Naive B cell (primary cell): Measurements from ENCODE around the gene VRTN. TPM values are rescaled to one million over a fixed set of nuclear protein-coding genes. Genes with fewer than 3 reads are reported as not detected.
A peak's percentile ranks its signal among the peaks of the same experiment; 100 is the strongest.

ENCODE experiments used
- ATAC-seq, 2 donors: fragments of 150-1000 bp; cut with Tn5 transposase; 2 replicates each; pipeline ENCODE4 v1.10.0; 2021; ENCODE audit warnings: low read depth in 2 of 2, mild to moderate bottlenecking in 2 of 2, moderate library complexity in 2 of 2
- DNase-seq: peaks from one replicate; pipeline ENCODE4 v3.0.0; 2022
- H3K27ac Mint-ChIP-seq, 6 donors: one replicate each; pipeline ENCODE4 v1.8.0; 2020 to 2022; ENCODE audit warnings: mild to moderate bottlenecking in 6 of 6, mixed read lengths in 6 of 6, moderate library complexity in 5 of 6, inconsistent platforms in 2 of 6
- H3K27me3 Mint-ChIP-seq, 3 donors: one replicate each; pipeline ENCODE4 v1.8.0; 2021 to 2022; ENCODE audit warnings: mixed read lengths in 3 of 3, mild to moderate bottlenecking in 1 of 3
- H3K36me3 Mint-ChIP-seq, 2 donors: one replicate each; pipeline ENCODE4 v1.8.0; 2020 to 2022; ENCODE audit warnings: mixed read lengths in 2 of 2, inconsistent platforms in 1 of 2, mild to moderate bottlenecking in 1 of 2
- H3K4me1 Mint-ChIP-seq, 3 donors: one replicate each; pipeline ENCODE4 v1.8.0; 2020 to 2022; ENCODE audit warnings: mixed read lengths in 3 of 3, inconsistent platforms in 1 of 3, mild to moderate bottlenecking in 1 of 3, moderate library complexity in 1 of 3
- H3K4me3 Mint-ChIP-seq, 8 donors: one replicate each; pipeline ENCODE4 v1.8.0; 2020 to 2022; ENCODE audit warnings: mild to moderate bottlenecking in 8 of 8, mixed read lengths in 8 of 8, moderate library complexity in 8 of 8, inconsistent platforms in 2 of 8
- H3K9me3 Mint-ChIP-seq, 7 donors: one replicate each; pipeline ENCODE4 v1.8.0; 2020 to 2022; ENCODE audit warnings: mixed read lengths in 7 of 7, mild to moderate bottlenecking in 5 of 7, inconsistent platforms in 2 of 7, moderate library complexity in 1 of 7
- polyA plus RNA-seq, 6 donors: library from polyadenylated mRNA; unstranded; fragments of 300-500 nt; fragmentation: Illumina TruSeq; gene quantifications; one replicate each; pipeline ENCODE4 v1.2.3, GENCODE V29; 2021; ENCODE audit warnings: low read depth in 6 of 6

VRTN gene
- polyA plus RNA-seq, result not detected

DNA sequence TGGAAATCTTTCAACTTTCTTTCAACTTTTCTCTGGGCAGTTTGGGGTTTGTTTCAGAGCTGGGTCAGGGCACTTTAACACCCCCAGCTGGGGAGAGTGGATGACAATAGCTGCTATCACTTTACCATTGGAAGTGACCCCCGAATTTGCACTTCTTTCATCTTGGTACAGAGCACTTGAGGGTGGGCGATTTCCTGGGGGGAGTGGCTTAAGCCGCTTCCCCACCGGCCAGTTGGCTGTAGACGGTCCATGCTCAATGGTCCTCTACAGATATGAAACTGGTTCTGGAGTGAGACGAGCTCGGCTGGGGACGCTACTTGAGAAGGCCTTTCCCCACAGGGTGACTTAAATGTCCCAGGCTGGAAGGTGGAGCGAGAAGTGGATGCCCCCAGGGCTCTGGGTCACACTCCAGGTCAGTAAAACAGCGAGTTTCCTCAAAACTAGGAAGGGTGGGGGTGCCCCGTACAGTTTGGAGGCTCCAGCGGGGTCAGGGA is at the start of gene VRTN:
Gene VRTN, plus strand, starts transcription at position 231 of the 494 bp plus-strand sequence. CDS start 8,313 bp downstream, outside the sequence.
- DNase-seq (no peak), ATAC-seq (no peak)
- peaks cover 9 to 26% (median 18%) of the 10 kb centered on the region in 3 donors for H3K27me3 Mint-ChIP-seq
- no peaks in the 10 kb centered on the region for H3K36me3 Mint-ChIP-seq
- no peaks in the 10 kb centered on the region for H3K4me1 Mint-ChIP-seq
- no peaks in the 10 kb centered on the region for H3K9me3 Mint-ChIP-seq
- peak within 1 kb of the TSS in 2 of 6 donors; percentile 49 to 68 for H3K27ac Mint-ChIP-seq
- no peak within 1 kb of the TSS for H3K4me3 Mint-ChIP-seq

- DNase-seq (no peak), ATAC-seq (no peak)
- peak overlapping the region in 1 of 6 donors; percentile 51 for H3K27ac Mint-ChIP-seq
- H3K36me3 Mint-ChIP-seq, result peaks cover 9 to 18% of the 10 kb centered on the region in 2 donors
- H3K4me3 Mint-ChIP-seq, result peak overlapping the region in 1 of 8 donors; percentile 70
- H3K9me3 Mint-ChIP-seq, result no peaks in the 10 kb centered on the region
- peaks cover 25 to 37% (median 32%) of the 10 kb centered on the region in 3 donors for H3K4me1 Mint-ChIP-seq
- H3K27me3 Mint-ChIP-seq, result no peaks in the 10 kb centered on the region
Observed at GRCh38 chr14:74299061-74299545, 49.2 kb upstream of the VRTN start.

- Mint-ChIP-seq H3K4me1 (peaks cover 21 to 37% (median 32%) of the 10 kb centered on the region in 3 donors), H3K36me3 (peaks cover 9 to 11% of the 10 kb centered on the region in 2 donors), H3K27me3 (no peaks in the 10 kb centered on the region), H3K9me3 (no peaks in the 10 kb centered on the region), H3K4me3 (peak overlapping the region; percentile 94 to 99 (median 97)), H3K27ac (peak overlapping the region; percentile 68 to 97 (median 94))
- ATAC-seq, result no peak
- no peak for DNase-seq
Observed at GRCh38 chr14:74301594-74302151, 46.6 kb upstream of the VRTN start.

- ATAC-seq, result peak; percentile 77
- Mint-ChIP-seq H3K9me3 (no peaks in the 10 kb centered on the region), H3K36me3 (peaks cover 9 to 11% of the 10 kb centered on the region in 2 donors), H3K4me3 (peak overlapping the region; percentile 94 to 99 (median 97)), H3K27me3 (no peaks in the 10 kb centered on the region), H3K27ac (peak overlapping the region; percentile 68 to 97 (median 94)), H3K4me1 (peaks cover 21 to 37% (median 32%) of the 10 kb centered on the region in 3 donors)
- DNase-seq, result peak; percentile 59
Observed at GRCh38 chr14:74302152-74302628, 46.1 kb upstream of the VRTN start.

GRCh38 chr14:74302634-74303569 is 45.4 kb upstream of the VRTN start, which contains the start of gene ABCD4:
ABCD4 (minus strand) TSS chr14:74302934; CDS start chr14:74302912, 22 bp downstream.
- DNase-seq (peak; percentile 84), ATAC-seq (peak; percentile 86 to 94)
- peaks cover 9 to 11% of the 10 kb centered on the region in 2 donors for H3K36me3 Mint-ChIP-seq
- H3K27ac Mint-ChIP-seq, result peak within 1 kb of the TSS; percentile 92 to 97 (median 94)
- H3K9me3 Mint-ChIP-seq, result no peaks in the 10 kb centered on the region
- H3K4me3 Mint-ChIP-seq, result peak within 1 kb of the TSS; percentile 94 to 99 (median 97)
- no peaks in the 10 kb centered on the region for H3K27me3 Mint-ChIP-seq
- peaks cover 21 to 37% (median 32%) of the 10 kb centered on the region in 3 donors for H3K4me1 Mint-ChIP-seq

DNA sequence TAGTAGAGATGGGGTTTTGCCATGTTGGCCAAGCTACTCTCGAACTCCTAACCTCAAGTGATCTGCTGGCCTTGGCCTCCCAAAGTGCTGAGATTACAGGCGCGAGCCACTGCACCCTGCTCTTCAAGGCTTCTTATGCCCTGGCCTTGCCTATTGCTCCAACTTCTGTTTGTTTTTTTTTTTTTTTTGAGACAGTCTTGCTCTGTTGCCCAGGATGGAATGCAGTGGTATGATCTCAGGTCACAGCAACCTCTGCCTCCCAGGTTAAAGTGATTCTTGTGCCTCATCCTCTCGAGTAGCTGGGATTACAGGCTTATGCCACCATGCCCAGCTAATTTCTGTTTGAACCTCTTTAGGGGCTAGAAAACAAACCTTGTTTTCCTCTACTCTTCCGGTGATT is 39.6 kb upstream of the VRTN start:
- no peak overlapping the region for H3K27ac Mint-ChIP-seq
- ATAC-seq (no peak), DNase-seq (no peak)
- no peaks in the 10 kb centered on the region for H3K9me3 Mint-ChIP-seq
- no peaks in the 10 kb centered on the region for H3K27me3 Mint-ChIP-seq
- H3K4me3 Mint-ChIP-seq, result no peak overlapping the region
- H3K36me3 Mint-ChIP-seq, result no peaks in the 10 kb centered on the region
- peaks cover 0 to 4% (median 0%) of the 10 kb centered on the region in 3 donors for H3K4me1 Mint-ChIP-seq

DNA sequence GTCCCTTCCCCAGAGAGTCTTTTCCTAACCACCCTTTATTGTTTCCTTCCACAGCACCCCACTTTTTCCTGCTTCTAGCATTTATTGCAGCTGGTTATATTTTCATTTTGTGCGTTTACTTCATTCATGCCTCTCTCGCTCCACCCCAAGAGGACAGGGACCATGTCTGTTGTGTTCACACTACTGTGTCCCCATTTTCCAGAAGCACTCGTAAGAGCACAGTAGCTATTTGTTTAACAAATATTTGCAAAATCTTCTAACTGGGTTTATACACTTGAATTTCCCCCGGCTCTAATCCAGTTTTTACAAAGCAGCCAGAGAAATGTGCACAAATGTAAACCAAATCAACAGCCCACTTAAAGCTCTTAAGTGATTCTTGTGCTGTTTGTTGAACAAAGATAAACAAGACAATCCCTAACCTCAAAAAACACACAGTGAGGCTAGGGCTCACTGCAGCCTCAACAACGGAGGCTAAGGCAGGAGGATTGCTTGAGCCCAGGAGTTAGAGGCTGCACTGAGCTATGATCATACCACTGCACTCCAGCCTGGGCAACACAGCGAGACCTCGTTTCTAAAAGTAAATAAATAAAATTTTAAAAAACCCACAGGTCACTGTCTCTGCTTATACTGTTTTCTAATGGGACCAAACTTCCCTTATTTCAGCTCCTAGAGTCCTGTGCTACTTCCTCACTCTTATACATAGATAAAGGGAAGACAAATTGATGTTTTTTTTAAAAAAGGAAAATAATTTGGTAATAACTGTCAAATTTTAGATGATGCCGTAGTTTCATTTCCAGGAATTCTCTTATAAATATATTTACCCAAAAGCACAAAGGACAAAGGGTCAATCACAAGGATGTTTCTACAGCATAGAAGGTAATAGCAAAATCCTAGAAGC is 38.9 kb upstream of the VRTN start:
- H3K4me3 Mint-ChIP-seq, result peak overlapping the region in 1 of 8 donors; percentile 18
- H3K4me1 Mint-ChIP-seq, result no peaks in the 10 kb centered on the region
- DNase-seq (no peak), ATAC-seq (no peak)
- no peaks in the 10 kb centered on the region for H3K9me3 Mint-ChIP-seq
- no peak overlapping the region for H3K27ac Mint-ChIP-seq
- no peaks in the 10 kb centered on the region for H3K27me3 Mint-ChIP-seq
- no peaks in the 10 kb centered on the region for H3K36me3 Mint-ChIP-seq

DNA sequence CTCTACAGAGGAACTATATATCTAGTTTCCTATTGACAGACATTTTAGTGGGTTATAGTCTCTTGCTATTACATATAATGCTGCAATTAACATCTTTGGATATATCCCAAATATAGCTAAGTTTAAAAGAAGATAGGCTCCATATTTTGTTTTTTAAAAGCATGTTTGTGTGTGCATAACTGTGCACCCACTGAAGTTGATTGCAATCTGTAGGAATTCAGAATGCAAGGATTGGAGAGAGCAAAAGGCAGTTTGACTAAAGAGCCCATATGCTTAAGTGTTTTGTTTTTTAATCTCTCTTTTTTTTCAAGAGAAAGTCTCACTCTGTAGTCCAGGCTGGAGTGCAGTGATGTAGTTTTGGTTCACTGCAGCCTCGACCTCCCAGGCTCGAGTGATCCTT is 36.1 kb upstream of the VRTN start:
- H3K4me3 Mint-ChIP-seq, result no peak overlapping the region
- H3K4me1 Mint-ChIP-seq, result no peaks in the 10 kb centered on the region
- peaks cover 0 to 17% (median 12%) of the 10 kb centered on the region in 3 donors for H3K27me3 Mint-ChIP-seq
- H3K9me3 Mint-ChIP-seq, result no peaks in the 10 kb centered on the region
- H3K27ac Mint-ChIP-seq, result peak overlapping the region in 1 of 6 donors; percentile 10
- no peak for DNase-seq
- H3K36me3 Mint-ChIP-seq, result no peaks in the 10 kb centered on the region
- ATAC-seq, result no peak

DNA sequence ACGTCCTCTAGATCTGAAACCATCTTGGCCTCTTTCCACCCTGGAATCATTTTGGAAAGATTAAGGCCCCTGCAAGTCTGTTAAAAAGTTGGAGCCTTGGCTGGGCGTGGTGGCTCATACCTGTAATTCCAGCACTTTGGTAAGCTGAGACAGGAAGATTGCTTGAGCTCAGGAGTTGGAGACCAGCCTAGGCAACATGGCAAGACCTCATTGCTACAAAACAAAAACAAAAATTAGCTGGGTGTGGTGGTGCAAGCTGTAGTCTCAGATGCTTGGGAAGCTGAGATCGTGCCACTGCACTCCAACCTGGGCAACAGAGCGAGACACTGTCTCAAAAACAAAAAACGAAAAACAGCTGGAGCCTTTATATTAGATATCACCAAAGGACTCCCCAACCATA is 34.7 kb upstream of the VRTN start:
- Mint-ChIP-seq H3K9me3 (no peaks in the 10 kb centered on the region), H3K36me3 (no peaks in the 10 kb centered on the region), H3K4me1 (no peaks in the 10 kb centered on the region), H3K4me3 (no peak overlapping the region), H3K27me3 (peaks cover 0 to 17% (median 12%) of the 10 kb centered on the region in 3 donors), H3K27ac (no peak overlapping the region)
- DNase-seq (no peak), ATAC-seq (no peak)

DNA sequence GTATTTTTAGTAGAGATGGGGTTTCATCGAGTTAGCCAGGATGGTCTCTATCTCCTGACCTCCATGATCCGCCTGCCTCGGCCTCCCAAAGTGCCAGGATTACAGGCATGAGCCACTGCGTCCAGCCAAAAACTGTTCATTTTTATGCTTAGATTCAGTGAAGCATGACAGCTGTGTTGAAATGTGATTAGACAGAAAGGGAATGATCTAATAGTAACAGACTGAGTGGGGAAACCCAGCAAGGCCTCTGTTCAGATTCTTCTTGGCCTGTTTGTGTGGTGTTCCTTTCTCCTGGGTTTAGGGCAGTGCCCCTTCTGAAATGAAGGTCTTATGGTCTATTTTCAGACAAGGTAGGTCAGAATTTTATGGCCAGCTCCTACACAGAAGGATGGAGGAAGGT is 33.7 kb upstream of the VRTN start:
- Mint-ChIP-seq H3K4me3 (no peak overlapping the region), H3K4me1 (no peaks in the 10 kb centered on the region), H3K27ac (no peak overlapping the region), H3K36me3 (no peaks in the 10 kb centered on the region), H3K9me3 (peaks cover 0 to 1% (median 0%) of the 10 kb centered on the region in 7 donors), H3K27me3 (peaks cover 5 to 21% (median 12%) of the 10 kb centered on the region in 3 donors)
- ATAC-seq (no peak), DNase-seq (no peak)

DNA sequence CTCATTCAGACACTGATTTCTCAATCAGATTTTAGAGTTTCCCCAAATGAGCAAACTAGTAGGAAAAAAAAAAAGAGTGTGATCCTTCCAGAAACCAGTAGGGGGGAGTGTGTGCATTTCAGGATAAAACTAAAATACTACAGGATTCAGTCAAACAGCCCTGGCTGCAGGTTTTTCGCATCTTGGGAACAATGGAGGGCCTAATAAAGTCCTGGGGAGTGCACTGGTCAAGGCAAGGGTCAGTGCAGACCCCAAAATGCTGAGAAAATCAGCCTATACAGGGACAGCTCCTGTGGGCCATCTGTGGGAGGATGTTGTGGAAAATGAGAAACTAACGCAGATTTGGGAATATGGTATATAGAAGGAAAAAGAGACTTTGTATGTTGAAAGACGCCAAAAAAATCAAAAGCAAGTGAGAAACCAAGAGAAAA is 23.3 kb upstream of the VRTN start:
- Mint-ChIP-seq H3K9me3 (no peaks in the 10 kb centered on the region), H3K4me3 (no peak overlapping the region), H3K36me3 (no peaks in the 10 kb centered on the region), H3K4me1 (no peaks in the 10 kb centered on the region), H3K27me3 (peaks cover 0 to 39% (median 38%) of the 10 kb centered on the region in 3 donors), H3K27ac (peak overlapping the region in 1 of 6 donors; percentile 15)
- ATAC-seq (no peak), DNase-seq (no peak)

- Mint-ChIP-seq H3K27ac (no peak overlapping the region), H3K4me3 (no peak overlapping the region), H3K4me1 (no peaks in the 10 kb centered on the region), H3K9me3 (no peaks in the 10 kb centered on the region), H3K36me3 (no peaks in the 10 kb centered on the region), H3K27me3 (peaks cover 0 to 39% (median 38%) of the 10 kb centered on the region in 3 donors)
- DNase-seq (no peak), ATAC-seq (no peak)
Observed at GRCh38 chr14:74325446-74325845, 22.8 kb upstream of the VRTN start.
